Measurements from ENCODE around the gene ZNF605. TPM values are rescaled to one million over a fixed set of nuclear protein-coding genes. Genes with fewer than 3 reads are reported as not detected.
A peak's percentile ranks its signal among the peaks of the same experiment; 100 is the strongest.
"Not testable (repeated sequence)": the region's sequence is repeated elsewhere in the genome, so short reads cannot be mapped to it uniquely, and the experiment has no call there.

ZNF605 gene
- 10 to 100 TPM in 3 of 4 donors, 1 to 10 TPM in 1; 3.8 to 23.6 (median 16.7) TPM for total RNA-seq

DNA sequence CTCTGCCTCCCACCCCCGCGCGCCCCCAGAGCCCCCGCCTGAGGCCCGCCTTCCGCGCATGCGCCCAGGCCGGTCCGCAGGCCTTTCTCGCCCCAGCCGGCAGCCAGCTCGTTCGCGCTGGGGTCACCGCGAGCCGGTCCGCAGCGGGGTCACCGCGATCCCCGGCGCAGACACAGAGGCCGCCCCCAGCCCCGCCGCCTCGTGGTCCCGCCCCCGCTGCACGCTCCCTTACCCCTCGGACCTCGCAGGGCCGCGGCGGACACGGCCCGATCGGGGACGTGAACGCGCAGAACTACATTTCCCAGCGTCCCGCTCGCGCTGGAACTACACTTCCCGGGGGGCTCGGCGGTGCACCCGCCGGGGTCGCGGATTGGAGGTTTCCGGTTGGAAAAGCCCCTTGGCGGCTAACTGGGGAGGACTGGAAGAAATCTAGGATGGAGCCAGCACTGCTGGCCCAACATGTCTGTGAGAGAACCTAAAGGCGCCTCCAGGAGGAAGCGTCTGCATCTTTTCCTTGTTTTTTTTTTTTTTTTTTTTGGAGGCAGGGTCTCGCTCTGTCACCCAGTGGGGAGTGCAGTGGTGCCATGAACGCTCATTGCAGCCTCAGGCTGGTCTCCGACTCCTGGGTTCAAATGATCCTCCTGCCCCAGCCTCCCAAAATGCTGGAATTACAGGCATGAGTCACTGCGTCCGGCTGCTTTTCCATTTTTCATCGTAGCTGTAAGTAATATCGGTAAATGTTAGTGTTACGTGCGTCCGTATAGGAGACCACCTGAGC lies at the start of gene ZNF605:
TSS of gene ZNF605 (minus strand) at position 296 of the 778 bp plus-strand sequence. CDS start 10,671 bp downstream, outside the sequence.
- Histone ChIP-seq H3K27me3 (no peaks in the 10 kb centered on the region), H3K9me3 (peaks cover 0 to 8% of the 10 kb centered on the region in 2 donors), H3K4me1 (no peaks in the 10 kb centered on the region), H3K27ac (peak within 1 kb of the TSS; percentile 93 to 94), H3K4me3 (peak within 1 kb of the TSS; percentile 61 to 92), H3K36me3 (no peaks in the 10 kb centered on the region)
- peak; percentile 85 to 91 for DNase-seq
- intact Hi-C loops (cut with DNase I; ENCODE audit: low total_unique reads) = no loop called here
- TF ChIP-seq POLR2A (IDR thresholded peaks at IDR 0.05) = peak in 1 of 2 donors; percentile 26
- TF ChIP-seq, protein P1, sequence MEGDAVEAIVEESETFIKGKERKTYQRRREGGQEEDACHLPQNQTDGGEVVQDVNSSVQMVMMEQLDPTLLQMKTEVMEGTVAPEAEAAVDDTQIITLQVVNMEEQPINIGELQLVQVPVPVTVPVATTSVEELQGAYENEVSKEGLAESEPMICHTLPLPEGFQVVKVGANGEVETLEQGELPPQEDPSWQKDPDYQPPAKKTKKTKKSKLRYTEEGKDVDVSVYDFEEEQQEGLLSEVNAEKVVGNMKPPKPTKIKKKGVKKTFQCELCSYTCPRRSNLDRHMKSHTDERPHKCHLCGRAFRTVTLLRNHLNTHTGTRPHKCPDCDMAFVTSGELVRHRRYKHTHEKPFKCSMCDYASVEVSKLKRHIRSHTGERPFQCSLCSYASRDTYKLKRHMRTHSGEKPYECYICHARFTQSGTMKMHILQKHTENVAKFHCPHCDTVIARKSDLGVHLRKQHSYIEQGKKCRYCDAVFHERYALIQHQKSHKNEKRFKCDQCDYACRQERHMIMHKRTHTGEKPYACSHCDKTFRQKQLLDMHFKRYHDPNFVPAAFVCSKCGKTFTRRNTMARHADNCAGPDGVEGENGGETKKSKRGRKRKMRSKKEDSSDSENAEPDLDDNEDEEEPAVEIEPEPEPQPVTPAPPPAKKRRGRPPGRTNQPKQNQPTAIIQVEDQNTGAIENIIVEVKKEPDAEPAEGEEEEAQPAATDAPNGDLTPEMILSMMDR (IDR thresholded peaks at IDR 0.05) = peak in 1 of 4 experiments; percentile 9

GRCh38 chr12:132998741-132999140 lies 42.6 kb upstream of the ZNF605 start:
- DNase-seq = no peak
- H3K9me3 ChIP-seq = peaks cover 0 to 91% of the 10 kb centered on the region in 2 donors
- no peaks in the 10 kb centered on the region for H3K27me3 ChIP-seq
- TF ChIP-seq, protein P1 (IDR thresholded peaks at IDR 0.05) = no peak
- H3K27ac ChIP-seq = no peak overlapping the region
- no peaks in the 10 kb centered on the region for H3K4me1 ChIP-seq
- H3K4me3 ChIP-seq = no peak overlapping the region
- no peaks in the 10 kb centered on the region for H3K36me3 ChIP-seq
- intact Hi-C loops (cut with DNase I; ENCODE audit: low total_unique reads) = no loop called here

DNA sequence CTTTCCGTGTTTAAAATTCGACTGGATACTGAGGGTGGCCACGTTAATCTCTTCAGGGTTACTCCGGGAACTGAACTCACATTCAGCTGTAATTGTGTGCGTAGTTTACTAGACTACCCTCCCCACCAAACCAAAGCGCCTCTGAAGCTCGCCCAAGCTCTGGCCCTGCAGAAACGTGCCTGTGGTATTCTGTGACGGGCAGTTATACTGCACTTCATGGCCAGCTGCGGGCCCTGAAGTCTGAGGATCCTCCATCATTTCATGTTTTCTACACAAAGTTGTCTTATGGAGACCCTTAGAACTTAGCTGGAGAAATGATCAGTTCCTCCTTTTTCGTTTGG lies 30.7 kb upstream of the ZNF605 start:
- Histone ChIP-seq H3K27ac (peak overlapping the region; percentile 72 to 85), H3K4me3 (peak overlapping the region; percentile 68 to 90), H3K27me3 (no peaks in the 10 kb centered on the region), H3K36me3 (no peaks in the 10 kb centered on the region), H3K9me3 (peaks cover 0 to 34% of the 10 kb centered on the region in 2 donors), H3K4me1 (no peaks in the 10 kb centered on the region)
- TF ChIP-seq, protein P1 (IDR thresholded peaks at IDR 0.05) = no peak
- TF ChIP-seq POLR2A (IDR thresholded peaks at IDR 0.05) = no peak
- intact Hi-C loops (cut with DNase I; ENCODE audit: low total_unique reads) = loop anchor here (10.0 kb wide), 1 partner anchor 48 kb away; the partner anchor contains the start of gene ZNF84
- DNase-seq = no peak

DNA sequence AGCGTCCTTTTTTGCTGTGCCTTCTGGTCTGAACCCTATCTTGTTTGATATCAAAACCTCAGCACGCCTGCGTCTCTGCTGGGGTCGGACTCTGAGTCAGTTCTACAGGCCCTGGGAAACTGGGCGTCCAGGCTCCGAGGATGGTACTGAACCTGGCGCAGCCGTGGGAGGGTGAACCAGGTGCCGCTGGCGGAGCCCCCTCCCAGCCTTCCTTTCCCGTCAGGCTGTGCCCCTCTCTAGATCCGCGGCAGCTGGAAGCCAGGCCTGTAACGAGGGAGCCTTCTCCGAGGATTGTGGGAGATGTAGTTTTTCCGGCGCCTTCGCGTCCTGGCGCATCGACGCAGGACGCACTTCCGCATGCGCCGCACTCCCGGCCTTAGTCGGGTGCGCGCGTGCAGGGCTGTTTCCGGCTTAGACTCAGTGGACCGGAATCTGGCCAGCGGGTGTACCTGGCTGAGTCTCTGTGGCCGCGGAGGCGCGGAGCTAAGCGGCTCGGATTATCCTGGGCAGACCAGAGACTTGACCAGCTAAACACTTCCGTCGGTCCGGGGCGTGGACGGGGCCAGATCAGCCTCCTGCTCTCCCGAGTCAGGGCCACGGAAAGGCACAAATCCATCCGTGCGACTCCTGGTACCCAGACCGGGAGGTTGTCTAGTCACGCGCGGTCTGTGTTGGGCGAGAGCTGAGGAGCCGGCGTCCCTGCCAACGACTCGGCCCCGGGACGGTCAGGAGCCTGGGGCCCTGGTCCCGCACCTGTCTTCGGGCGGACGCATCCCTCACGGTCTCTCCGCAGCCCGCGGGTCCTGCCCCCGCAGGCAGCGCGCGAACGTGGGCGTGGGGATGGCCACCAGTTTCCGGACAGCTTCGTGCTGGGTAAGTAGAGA lies 30.1 kb upstream of the ZNF605 start, which contains the start of gene ZNF26:
TSS of gene ZNF26 (plus strand) at position 367 of the 884 bp plus-strand sequence. CDS start at position 841, 474 bp downstream.
- TF ChIP-seq POLR2A (IDR thresholded peaks at IDR 0.05) = peak in 1 of 2 donors; percentile 60
- TF ChIP-seq, protein P1 (IDR thresholded peaks at IDR 0.05) = peak in 1 of 4 experiments; percentile 20
- peak within 1 kb of the TSS; percentile 68 to 90 for H3K4me3 ChIP-seq
- H3K36me3 ChIP-seq = no peaks in the 10 kb centered on the region
- no peaks in the 10 kb centered on the region for H3K4me1 ChIP-seq
- intact Hi-C loops (cut with DNase I; ENCODE audit: low total_unique reads) = loop anchor here (10.0 kb wide), 1 partner anchor 49 kb away; the partner anchor contains the start of gene ZNF84
- peak; percentile 89 to 90 for DNase-seq
- H3K27me3 ChIP-seq = no peaks in the 10 kb centered on the region
- peak within 1 kb of the TSS; percentile 72 to 85 for H3K27ac ChIP-seq
- peaks cover 0 to 30% of the 10 kb centered on the region in 2 donors for H3K9me3 ChIP-seq

- H3K36me3 ChIP-seq; H3K27ac ChIP-seq; DNase-seq; H3K27me3 ChIP-seq; H3K4me3 ChIP-seq; H3K9me3 ChIP-seq; H3K4me1 ChIP-seq; intact Hi-C loops (cut with DNase I; ENCODE audit: low total_unique reads): not testable (repeated sequence)
Measured at GRCh38 chr12:132976870-132977269, 20.8 kb upstream of the ZNF605 start.

All from uterus (tissue), 4 donors.